ENCODE results near the gene UROS. TPM values are rescaled to one million over a fixed set of nuclear protein-coding genes. Genes with fewer than 3 reads are reported as not detected.

The UROS gene
- 61.2 to 69.0 TPM (median 63.8 TPM) in 5 replicates for total RNA-seq (2022; extraction: Qiagen RNA extraction; ENCODE audit: low read depth)

DNA sequence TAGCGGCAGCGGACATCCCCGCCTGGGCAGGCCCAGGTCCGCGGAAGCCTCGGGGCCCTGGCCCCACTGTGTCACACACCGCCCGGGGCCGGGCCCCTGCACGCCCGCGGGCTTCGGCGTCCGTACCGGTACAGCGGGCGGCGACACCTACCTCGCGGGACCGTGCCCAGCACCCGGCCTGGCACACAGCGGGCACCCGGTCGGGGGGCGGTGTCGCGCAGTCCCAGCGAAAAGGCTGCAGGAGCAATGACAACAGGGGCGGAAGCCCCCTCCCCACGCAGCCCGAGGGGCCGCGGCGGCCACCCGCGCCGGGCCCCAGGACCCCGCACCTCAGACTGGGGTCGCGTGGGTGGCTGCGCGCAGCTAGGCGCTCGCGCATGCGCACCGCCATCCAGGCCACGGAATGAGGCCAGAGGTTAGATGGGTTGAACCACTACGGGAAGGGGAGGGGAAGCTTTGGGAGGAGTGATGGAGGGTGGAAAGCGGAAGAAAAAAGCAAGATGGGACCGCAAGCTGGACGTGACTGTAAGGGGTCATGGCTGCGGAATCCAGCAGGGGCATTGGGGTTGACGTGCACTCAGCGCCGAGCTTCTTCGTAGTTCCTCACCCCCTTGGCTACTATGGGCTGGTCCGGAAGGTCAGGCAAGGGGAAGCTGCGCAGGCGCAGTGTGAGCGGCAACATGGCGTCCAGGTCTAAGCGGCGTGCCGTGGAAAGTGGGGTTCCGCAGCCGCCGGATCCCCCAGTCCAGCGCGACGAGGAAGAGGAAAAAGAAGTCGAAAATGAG lies at the start of gene UROS, which contains the start of gene BCCIP:
Gene UROS (minus strand): TSS at position 381 of the 785 bp plus-strand sequence. CDS start 6,759 bp downstream, outside the sequence.
Gene BCCIP (plus strand): TSS at position 669 of the 785 bp plus-strand sequence. CDS start 12 bp downstream, at position 681.

DNA sequence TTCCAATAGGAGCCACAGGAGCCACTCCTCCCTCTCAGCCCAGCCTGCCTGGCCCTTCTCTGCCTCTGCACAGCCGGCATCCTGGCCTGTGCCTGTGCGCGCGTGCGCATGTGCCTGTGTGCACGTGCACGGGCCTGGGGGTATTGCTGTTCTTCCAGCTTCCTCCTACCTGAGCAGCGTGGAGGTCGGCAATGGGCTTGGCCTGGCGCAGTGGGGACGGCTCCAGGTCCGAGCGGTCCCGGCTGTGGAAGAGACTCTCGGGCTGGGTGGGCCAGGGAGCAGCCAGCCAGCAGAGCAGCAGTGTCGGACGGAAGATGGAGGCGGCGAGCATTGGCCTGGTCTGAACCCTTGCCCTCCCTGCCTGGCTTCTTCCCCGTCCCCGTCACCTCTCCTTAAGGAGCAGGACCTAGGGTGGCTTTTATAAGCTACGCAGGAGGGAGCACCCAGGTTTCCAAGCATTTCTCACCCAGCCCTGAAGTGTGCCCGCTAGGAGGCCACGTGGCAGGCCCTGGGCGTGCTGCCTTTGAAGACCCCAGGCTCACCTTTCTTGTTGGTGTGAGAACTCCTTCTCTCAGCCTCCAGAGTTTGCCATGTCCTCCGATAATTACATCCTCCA lies 47.5 kb downstream of the UROS start, which contains the start of gene MMP21:
Gene MMP21 (minus strand): TSS at position 331 of the 616 bp plus-strand sequence. CDS start 0 bp downstream, at position 331.

Other genes with a start within 250 kb of the UROS start
- not detected in 5 replicates for gene TEX36, start 140.1 kb downstream of the UROS start, total RNA-seq (2022; extraction: Qiagen RNA extraction; ENCODE audit: low read depth)
- 10.7 to 19.1 TPM (median 16.9 TPM) in 5 replicates for gene EDRF1, start 103.5 kb downstream of the UROS start, total RNA-seq (2022; extraction: Qiagen RNA extraction; ENCODE audit: low read depth)
- gene MMP21, start 47.4 kb downstream of the UROS start, total RNA-seq (2022; extraction: Qiagen RNA extraction; ENCODE audit: low read depth): 0.05 TPM in 1 of 5 replicates, not detected in the others
- 108 to 162 TPM (median 124 TPM) in 5 replicates for gene BCCIP, start 288 bp upstream of the UROS start, total RNA-seq (2022; extraction: Qiagen RNA extraction; ENCODE audit: low read depth)
- 32.9 to 49.2 TPM (median 46.9 TPM) in 5 replicates for gene DHX32, start 58.0 kb upstream of the UROS start, total RNA-seq (2022; extraction: Qiagen RNA extraction; ENCODE audit: low read depth)
- gene FANK1, start 73.3 kb upstream of the UROS start, total RNA-seq (2022; extraction: Qiagen RNA extraction; ENCODE audit: low read depth): 2.4 to 3.8 TPM (median 3.0 TPM) in 5 replicates

Data from A549 treated with RU486 at 1 μM for 4 hours (cell line).